GM23338 (cell line): ENCODE results near the gene CPA3.

Experiments
- CTCF ChIP-seq, 2 experiments: fragments of 200-600 bp in 1 of 2; sonication (generic) in 1 of 2; conservative IDR thresholded peaks; 2 replicates each; pipeline versions ENCODE4 v1.5.1 to v1.6.1; 2016 to 2017; ENCODE audit warnings: antibody characterized with exemption in 2 of 2, low read depth in 2 of 2, mild to moderate bottlenecking in 2 of 2, moderate library complexity in 1 of 2
- EZH2 ChIP-seq: fragments of 200-600 bp; sonication (generic); IDR thresholded peaks from one replicate; pipeline ENCODE4 v1.8.0; 2017; ENCODE audit warnings: antibody characterized with exemption, mild to moderate bottlenecking, low read depth; ENCODE audit not compliant: unreplicated experiment
- EZH2phosphoT487 ChIP-seq: fragments of 200-600 bp; sonication (generic); IDR thresholded peaks from one replicate; pipeline ENCODE4 v1.8.1; 2018; ENCODE audit warnings: antibody characterized with exemption; ENCODE audit not compliant: unreplicated experiment
- NANOG ChIP-seq: IDR thresholded peaks from 2 replicates; pipeline ENCODE4 v1.6.1; 2016; ENCODE audit warnings: antibody characterized with exemption, borderline replicate concordance
- POLR2AphosphoS5 ChIP-seq: IDR thresholded peaks from 2 replicates; pipeline ENCODE4 v1.6.1; 2016; ENCODE audit warnings: antibody characterized with exemption, low read depth
- REST ChIP-seq: IDR thresholded peaks from one replicate; pipeline ENCODE4 v1.6.1; 2018; ENCODE audit warnings: antibody characterized with exemption; ENCODE audit not compliant: unreplicated experiment

- TF ChIP-seq CTCF (conservative IDR thresholded peaks at IDR 0.05; ENCODE audit: low read depth in 2 of 2): no peak
- TF ChIP-seq EZH2phosphoT487: no peak
- TF ChIP-seq POLR2AphosphoS5: no peak
- no peak for TF ChIP-seq NANOG
- TF ChIP-seq EZH2: no peak
- TF ChIP-seq REST: no peak
Measured at GRCh38 chr3:148857316-148857715, 7.8 kb upstream of the CPA3 start.
